Activated CD8-positive, alpha-beta T cell treated with anti-CD3 and anti-CD28 coated beads for 36 hours (primary cell): Measurements from ENCODE around the gene AJM1. TPM values are rescaled to one million over a fixed set of nuclear protein-coding genes. Genes with fewer than 3 reads are reported as not detected.
A peak's percentile ranks its signal among the peaks of the same experiment; 100 is the strongest.

Experiments
- ATAC-seq: fragments of 200-7000 bp; cut with Tn5 transposase; one replicate; pipeline ENCODE4 v1.10.0; 2021; ENCODE audit warnings: mild to moderate bottlenecking, moderate library complexity
- CTCF ChIA-PET: fragments of 350-600 bp; sonication (Branson Sonifier 250); formaldehyde crosslinking; loops from one replicate; lab custom pipeline; 2021; ENCODE audit warnings: antibody characterized with exemption; lab: Charles Lee
- POLR2A ChIA-PET: fragments of 350-600 bp; sonication (Branson Sonifier 250); formaldehyde crosslinking; loops from one replicate; lab custom pipeline; 2021; ENCODE audit warnings: antibody characterized with exemption; lab: Charles Lee
- DNase-seq: peaks from one replicate; pipeline ENCODE4 v3.0.0-alpha.2; 2020
- H3K27ac Mint-ChIP-seq: one replicate; pipeline ENCODE4 v1.8.0; 2021; ENCODE audit warnings: mild to moderate bottlenecking, mixed read lengths
- H3K27me3 Mint-ChIP-seq: one replicate; pipeline ENCODE4 v1.8.0; 2021; ENCODE audit warnings: mixed read lengths
- H3K36me3 Mint-ChIP-seq: one replicate; pipeline ENCODE4 v1.8.0; 2021; ENCODE audit warnings: low read depth, mixed read lengths
- H3K4me1 Mint-ChIP-seq: one replicate; pipeline ENCODE4 v1.8.0; 2021; ENCODE audit warnings: low read depth, mixed read lengths
- H3K4me3 Mint-ChIP-seq: one replicate; pipeline ENCODE4 v1.8.0; 2021; ENCODE audit warnings: mild to moderate bottlenecking, moderate library complexity, mixed read lengths
- H3K9me3 Mint-ChIP-seq: one replicate; pipeline ENCODE4 v1.8.0; 2021; ENCODE audit warnings: mixed read lengths
- intact Hi-C: fragments of 100-400 bp; cut with micrococcal nuclease; formaldehyde crosslinking; loops from one replicate; pipeline ENCODE4 v1.10.0; 2022
- total RNA-seq, 2 experiments: library from RNA; stranded (reverse); gene quantifications; one replicate each; pipeline ENCODE4 v1.2.3, GENCODE V29; 2021
- TF ChIP-seq, protein P1 (sequence below): fragments of 200-600 bp; IDR thresholded peaks from one replicate; pipeline ENCODE4 v1.8.0; 2022; ENCODE audit warnings: antibody characterized with exemption, mild to moderate bottlenecking

The AJM1 gene
- total RNA-seq, 2 experiments from 2014 or later, result 5.8 to 6.4 TPM

DNA sequence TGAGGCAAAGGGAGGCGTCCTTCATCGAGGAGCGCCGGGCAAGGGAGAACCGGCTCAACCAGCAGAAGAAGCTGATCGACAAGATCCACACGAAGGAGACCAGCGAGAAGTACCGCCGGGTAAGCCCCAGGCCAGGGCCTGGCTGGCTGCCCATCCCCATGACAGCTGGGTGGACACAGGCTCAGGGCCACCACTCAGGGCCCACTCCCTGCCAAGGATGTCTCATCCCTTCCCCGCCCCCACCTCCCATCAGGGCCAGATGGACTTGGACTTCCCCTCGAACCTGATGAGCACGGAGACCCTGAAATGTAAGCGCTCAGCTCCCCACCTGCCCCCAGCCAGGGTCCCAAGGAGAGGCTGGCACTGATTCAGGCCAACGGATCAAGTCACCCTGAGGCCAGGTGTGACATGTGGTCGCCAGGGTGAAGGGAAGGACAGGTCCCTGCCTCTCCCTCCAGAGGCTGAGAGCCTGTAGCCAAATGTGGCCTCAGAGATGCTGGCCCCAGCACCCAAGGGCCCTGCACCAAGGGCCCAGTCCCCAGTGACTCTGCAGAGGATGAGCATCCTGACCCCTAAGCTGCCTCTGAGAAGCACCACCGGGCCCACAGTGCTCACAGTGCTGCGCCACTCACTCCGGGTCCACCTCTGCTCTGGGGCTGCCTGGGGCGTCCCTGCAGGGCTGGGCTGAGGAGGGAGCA lies 37.6 kb upstream of the AJM1 start:
- no peak overlapping the region for H3K27ac Mint-ChIP-seq

DNA sequence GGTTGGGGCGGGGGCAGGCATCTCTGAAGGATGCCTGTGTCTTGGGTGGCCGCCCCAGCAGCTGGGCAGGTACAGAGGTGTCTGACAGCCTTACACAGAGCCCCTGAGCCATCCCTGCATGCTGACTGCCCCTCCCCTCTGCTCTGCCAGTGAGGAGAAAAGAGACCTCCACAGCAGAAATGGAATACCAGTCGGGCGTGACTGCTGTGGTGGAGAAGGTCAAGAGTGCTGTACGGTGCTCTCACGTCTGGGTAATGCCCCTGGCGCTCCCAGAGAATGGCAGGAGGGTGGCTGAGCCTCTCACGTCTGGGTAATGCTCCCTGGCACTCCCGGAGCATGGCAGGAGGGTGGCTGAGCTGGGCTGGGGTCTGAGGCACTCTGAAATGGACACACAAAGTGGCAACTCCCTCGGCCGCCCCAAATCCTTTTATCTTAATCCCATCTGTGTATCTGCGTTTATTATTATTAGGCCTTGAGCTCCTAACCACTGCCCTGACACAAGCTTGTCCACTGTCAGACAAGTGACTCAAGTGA lies 37.0 kb upstream of the AJM1 start:
- TF ChIP-seq, protein P1, sequence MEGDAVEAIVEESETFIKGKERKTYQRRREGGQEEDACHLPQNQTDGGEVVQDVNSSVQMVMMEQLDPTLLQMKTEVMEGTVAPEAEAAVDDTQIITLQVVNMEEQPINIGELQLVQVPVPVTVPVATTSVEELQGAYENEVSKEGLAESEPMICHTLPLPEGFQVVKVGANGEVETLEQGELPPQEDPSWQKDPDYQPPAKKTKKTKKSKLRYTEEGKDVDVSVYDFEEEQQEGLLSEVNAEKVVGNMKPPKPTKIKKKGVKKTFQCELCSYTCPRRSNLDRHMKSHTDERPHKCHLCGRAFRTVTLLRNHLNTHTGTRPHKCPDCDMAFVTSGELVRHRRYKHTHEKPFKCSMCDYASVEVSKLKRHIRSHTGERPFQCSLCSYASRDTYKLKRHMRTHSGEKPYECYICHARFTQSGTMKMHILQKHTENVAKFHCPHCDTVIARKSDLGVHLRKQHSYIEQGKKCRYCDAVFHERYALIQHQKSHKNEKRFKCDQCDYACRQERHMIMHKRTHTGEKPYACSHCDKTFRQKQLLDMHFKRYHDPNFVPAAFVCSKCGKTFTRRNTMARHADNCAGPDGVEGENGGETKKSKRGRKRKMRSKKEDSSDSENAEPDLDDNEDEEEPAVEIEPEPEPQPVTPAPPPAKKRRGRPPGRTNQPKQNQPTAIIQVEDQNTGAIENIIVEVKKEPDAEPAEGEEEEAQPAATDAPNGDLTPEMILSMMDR, result no peak
- no peak for DNase-seq
- intact Hi-C loops, result loop anchor here (10.0 kb wide), 1 partner anchor 60 kb away; the partner anchor contains the start of genes LCN10 and LCN6
- ATAC-seq, result no peak
- ChIA-PET POLR2A (interaction anchor here (1.6 to 2.7 kb wide), 2 partner anchors 10 to 12 kb away, joined by 4 to 10 read pairs; no protein-coding TSS in a partner anchor), CTCF (interaction anchor here (1.3 to 2.5 kb wide), 3 partner anchors 13 to 229 kb away, joined by 3 to 9 read pairs (median 6); no protein-coding TSS in a partner anchor)
- H3K4me1 Mint-ChIP-seq, result peaks cover 31% of the 10 kb centered on the region
- H3K36me3 Mint-ChIP-seq, result peaks cover 12% of the 10 kb centered on the region
- H3K27ac Mint-ChIP-seq, result no peak overlapping the region
- H3K9me3 Mint-ChIP-seq, result no peaks in the 10 kb centered on the region
- peaks cover 5% of the 10 kb centered on the region for H3K27me3 Mint-ChIP-seq
- no peak overlapping the region for H3K4me3 Mint-ChIP-seq

More for the DNA sequence above, 37.6 kb upstream of the AJM1 start:
- ATAC-seq (no peak), DNase-seq (no peak)
- ChIA-PET POLR2A (interaction anchor here (0.8 to 1.6 kb wide), 2 partner anchors 11 to 12 kb away, joined by 4 read pairs; no protein-coding TSS in a partner anchor), CTCF (interaction anchor here (1.3 kb wide), 1 partner anchor 38 kb away, joined by 3 read pairs; no protein-coding TSS in a partner anchor)
- H3K27me3 Mint-ChIP-seq, result peaks cover 6% of the 10 kb centered on the region
- intact Hi-C loops, result loop anchor here (10.0 kb wide), 1 partner anchor 60 kb away; the partner anchor contains the start of genes LCN10 and LCN6
- TF ChIP-seq, protein P1, result no peak
- H3K4me3 Mint-ChIP-seq, result no peak overlapping the region
- H3K9me3 Mint-ChIP-seq, result no peaks in the 10 kb centered on the region
- peaks cover 28% of the 10 kb centered on the region for H3K4me1 Mint-ChIP-seq
- peaks cover 6% of the 10 kb centered on the region for H3K36me3 Mint-ChIP-seq

DNA sequence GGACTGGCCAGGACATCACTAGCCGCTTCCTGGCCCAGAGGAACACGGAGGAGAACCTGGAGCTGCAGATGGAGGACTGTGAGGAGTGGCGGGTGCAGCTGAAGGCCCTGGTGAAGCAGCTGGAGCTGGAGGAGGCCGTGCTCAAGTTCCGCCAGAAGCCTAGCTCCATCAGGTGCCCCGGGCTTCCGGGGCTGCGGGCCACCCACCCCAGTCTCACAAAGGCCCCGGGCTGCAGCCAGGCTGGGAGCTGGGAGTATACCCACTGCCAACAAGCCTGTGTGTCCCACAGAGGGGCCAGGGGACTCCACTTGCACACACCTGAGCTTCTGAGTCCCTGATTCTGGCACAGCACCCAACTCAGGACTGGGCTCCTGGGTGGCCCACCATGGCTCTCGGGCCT lies 36.2 kb upstream of the AJM1 start:
- peaks cover 15% of the 10 kb centered on the region for H3K36me3 Mint-ChIP-seq
- DNase-seq (no peak), ATAC-seq (no peak)
- TF ChIP-seq, protein P1, result no peak
- H3K9me3 Mint-ChIP-seq, result no peaks in the 10 kb centered on the region
- H3K27me3 Mint-ChIP-seq, result peaks cover 2% of the 10 kb centered on the region
- peak overlapping the region; percentile 89 for H3K4me3 Mint-ChIP-seq
- no peak overlapping the region for H3K27ac Mint-ChIP-seq
- H3K4me1 Mint-ChIP-seq, result peaks cover 28% of the 10 kb centered on the region
- CTCF ChIA-PET, result interaction anchor here (0.8 to 2.5 kb wide), 5 partner anchors 10 to 228 kb away, joined by 3 to 9 read pairs (median 3); partner anchors contain the start of gene AJM1
- intact Hi-C loops, result loop anchor here (10.0 kb wide), 1 partner anchor 61 kb away; the partner anchor contains the start of genes LCN10 and LCN6
- POLR2A ChIA-PET, result interaction anchor here (1.0 to 2.7 kb wide), 3 partner anchors 10 to 229 kb away, joined by 3 to 10 read pairs (median 4); no protein-coding TSS in a partner anchor

DNA sequence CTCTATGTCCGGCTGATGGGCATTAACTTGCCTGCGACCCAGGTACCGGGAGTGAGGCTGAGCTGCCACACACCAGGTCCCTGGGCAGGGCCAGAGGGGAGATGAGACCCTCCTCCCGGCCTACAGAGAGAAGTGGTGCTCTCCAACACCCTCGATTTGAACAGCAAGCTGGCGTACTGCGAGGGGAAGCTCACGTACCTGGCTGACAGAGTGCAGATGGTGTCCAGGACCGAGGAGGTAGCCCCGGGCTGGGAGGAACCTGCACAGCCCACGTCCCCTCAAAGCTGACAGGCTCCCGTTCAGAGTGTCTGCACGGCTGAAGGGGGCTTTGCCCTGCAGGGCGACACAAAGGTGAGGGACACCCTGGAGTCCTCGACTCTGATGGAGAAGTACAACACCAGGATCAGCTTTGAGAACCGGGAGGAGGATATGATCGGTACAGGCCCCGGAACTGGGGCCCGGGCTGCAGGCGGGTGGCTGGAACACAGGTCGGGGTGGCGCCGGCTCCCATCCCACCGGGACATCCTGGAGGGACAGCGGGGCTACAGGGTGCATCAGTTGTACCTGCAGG lies 35.6 kb upstream of the AJM1 start:
- H3K27ac Mint-ChIP-seq, result peak overlapping the region; percentile 95
- ChIA-PET CTCF (interaction anchor here (0.7 to 2.5 kb wide), 8 partner anchors 9 to 228 kb away, joined by 3 to 9 read pairs (median 4); partner anchors contain the start of gene AJM1), POLR2A (interaction anchor here (0.9 to 2.7 kb wide), 9 partner anchors 9 to 228 kb away, joined by 3 to 10 read pairs (median 4); partner anchors contain the start of genes AJM1 and TRAF2)
- H3K9me3 Mint-ChIP-seq, result no peaks in the 10 kb centered on the region
- intact Hi-C loops, result loop anchor here (10.0 kb wide), 1 partner anchor 62 kb away; the partner anchor contains the start of genes LCN10 and LCN6
- TF ChIP-seq, protein P1, result no peak
- peak overlapping the region; percentile 89 for H3K4me3 Mint-ChIP-seq
- H3K27me3 Mint-ChIP-seq, result no peaks in the 10 kb centered on the region
- ATAC-seq (no peak), DNase-seq (no peak)
- peaks cover 25% of the 10 kb centered on the region for H3K4me1 Mint-ChIP-seq
- peaks cover 15% of the 10 kb centered on the region for H3K36me3 Mint-ChIP-seq
